ENCODE measurements around the gene HOXA5.
A peak's percentile ranks its signal among the peaks of the same experiment; 100 is the strongest.

Gene HOXA5

DNA sequence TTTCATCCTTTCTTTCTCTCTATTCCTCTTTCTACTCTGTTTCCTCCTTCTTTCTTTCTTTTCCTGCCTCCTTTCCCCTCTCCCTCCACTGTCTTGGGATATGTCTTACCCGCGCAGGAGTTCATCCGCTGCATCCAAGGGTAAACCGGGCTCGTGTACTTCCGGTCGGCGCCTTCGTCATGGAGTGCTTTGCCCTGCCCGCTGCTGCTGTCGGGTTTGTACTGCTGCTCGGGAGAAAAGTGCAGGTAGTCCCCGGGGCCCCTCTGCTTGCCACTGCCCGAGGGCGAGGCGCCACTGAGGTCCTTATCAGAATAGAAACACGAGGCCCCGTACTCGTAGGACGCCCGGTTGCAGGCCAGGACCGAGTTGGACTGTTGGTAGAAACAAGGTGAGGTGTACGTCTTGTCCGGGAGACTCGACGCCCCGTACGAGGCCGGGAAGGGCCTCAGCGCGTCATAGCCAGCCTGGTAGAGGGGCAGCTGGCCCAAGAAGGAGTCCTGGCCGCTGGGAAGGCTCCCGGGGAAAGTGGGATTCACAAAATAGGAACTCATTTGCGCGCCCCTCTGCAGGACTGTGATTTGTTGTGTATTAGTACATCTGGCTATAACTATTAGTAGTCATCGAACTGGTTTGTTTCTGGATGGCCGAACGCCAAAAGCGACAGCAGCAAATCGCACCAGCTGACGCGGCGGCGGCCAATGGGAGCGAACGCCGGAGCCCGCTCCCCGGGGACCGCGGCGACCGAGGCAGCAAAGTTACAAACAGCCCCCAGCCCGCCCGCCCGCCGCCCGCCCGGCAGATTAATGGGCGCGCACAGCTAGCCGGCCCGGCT lies 3.9 kb upstream of the HOXA5 start, which contains the start of gene HOXA6:
HOXA6 (minus strand) TSS at position 576 of the 832 bp plus-strand sequence; CDS start at position 551, 25 bp downstream.
- DNase-seq: peak; percentile 60

DNA sequence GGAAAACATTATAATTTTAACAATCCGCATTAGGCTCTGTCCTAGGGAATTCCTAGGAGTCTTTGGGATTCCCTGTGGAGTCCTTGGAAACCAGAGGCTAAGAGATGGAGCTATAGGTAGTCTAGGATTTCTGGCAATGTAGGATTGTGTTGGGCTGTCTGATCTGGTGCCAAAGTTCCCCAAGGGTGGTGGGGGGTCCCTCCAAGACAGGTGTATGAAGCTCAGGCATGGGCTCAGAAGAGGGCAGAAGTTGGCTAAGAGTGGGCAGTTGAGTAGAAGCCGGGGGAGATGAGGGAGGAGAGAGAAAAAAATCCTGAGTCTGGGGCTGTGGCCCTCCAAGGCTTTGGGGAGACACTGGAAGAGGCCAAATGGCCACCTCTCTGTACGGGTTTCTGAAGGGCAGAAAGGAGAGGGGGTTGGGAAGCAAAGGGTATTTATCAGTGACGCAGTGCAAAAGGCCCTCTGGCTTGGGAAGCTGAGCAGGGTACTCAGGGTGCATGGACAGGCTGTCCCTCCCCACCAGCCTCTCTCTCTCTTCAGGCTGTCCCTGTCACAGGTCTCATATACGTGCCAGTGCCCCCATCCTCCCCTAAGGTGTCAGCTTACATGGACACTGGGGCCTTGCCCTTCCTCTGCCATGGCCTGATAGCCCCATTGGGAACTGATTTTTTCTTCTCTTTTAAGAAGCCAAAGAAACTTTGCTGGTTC lies 3.2 kb upstream of the HOXA5 start:
- no peak for DNase-seq

DNA sequence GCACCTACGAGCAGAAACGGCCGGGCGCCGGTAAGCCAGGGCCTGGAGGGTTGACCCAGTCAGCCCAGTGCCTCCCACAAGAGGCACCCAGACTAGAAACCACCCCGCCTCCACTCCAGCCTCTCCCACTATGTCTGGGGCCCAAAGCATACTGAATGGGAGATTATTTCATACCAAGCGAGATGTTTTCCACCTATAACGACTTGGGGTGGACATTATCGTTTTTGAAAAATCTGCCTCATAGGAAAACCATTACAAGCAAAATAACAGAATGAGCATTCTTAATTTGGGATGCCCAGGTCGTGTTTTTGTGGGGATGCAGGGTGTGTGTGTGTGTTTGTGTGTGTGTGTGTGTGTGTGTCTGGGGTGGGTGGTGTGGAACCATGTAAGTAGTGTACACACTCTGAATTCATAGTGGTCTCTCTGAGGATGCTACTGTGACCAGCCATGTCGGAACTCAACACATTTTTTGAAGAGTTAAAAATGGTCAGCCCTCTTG lies 2.5 kb upstream of the HOXA5 start:
- DNase-seq: no peak

DNA sequence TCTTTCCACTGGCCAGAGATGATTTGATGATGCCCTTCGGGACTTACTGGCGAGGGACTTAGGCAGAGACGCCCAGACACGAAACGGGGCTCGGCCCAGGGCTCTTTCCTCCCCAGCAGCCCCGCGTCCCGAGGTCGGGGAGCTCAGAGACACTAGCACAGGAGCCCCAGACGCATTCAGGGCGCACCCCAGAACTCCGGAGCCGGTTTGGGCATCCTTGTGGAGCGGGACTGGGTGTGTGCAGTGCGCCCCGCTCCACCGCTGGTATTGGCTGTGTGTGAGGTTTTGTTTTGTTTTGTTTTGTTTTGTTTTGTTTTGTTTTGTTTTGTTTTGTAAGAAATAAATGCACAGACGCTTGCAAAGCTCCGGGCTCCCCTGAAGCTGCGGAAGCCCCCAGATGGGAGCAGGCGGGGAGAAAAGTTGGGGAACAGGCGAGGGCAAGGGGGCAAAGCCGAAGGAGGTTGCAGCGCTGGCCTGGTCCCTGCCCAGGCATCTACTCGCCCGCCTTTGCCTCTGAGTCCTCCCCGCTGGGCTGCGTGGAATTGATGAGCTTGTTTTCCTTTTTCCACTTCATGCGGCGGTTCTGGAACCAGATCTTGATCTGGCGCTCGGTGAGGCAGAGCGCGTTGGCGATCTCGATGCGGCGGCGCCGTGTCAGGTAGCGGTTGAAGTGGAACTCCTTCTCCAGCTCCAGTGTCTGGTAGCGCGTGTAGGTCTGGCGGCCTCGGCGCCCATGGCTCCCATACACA lies 1.9 kb upstream of the HOXA5 start:
- no peak for DNase-seq

DNA sequence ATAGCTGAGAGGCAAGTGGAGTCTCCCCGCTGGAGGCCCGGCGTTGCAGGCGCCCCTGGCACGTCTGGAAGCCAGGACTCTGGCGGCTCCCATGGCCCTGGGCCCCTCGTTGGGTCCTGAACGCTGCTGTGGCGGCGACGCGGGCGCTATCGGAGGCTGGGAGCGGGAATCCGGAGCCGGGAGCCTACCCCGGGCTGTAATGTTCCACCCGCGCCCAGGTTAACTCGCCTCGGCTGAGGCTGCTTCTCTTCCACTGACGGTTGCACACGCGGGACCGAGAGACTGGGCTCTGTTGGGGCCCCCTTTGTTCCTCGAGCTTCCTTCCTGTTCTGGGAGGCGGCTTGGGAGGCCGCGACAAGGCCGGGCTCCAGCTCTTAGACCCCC lies 1.3 kb upstream of the HOXA5 start:
- no peak for DNase-seq

DNA sequence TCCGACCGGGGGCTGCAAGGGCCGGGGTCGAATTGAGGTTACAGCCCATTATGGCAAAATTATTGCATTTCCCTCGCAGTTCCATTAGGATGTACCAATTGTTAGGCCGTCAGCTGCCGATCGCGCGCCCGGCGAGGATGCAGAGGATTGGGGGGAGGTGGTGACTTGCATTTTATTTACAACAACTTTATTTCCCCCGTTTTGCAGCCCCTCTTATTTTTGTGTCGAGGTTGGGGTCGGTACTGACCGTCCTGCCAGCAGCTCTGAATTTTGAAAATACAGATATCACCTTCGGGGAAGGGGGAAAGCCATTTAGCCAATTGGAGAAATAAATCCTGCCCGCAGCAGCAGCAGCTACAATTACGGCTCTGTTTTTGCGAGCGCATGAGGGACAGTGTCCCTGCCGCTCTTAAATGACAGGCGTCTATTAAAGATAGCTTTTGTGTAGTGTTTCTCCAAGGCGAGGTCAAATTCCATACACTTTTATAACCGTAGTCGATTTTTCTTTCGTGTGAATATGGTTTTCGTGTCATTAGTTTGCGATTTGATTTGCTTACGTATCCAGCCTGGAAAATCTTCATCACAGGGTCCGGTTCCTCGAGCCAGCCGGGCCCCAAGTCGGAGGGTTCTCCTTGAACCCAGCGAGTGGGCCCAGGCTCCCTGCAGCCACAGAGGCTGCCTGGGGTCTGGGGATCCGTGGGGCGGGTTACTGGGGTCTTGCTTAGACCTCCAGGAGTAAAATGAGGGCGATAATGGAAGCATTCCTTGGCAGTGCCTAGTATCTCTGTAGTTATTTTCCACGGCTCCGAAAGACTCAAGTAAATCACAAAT lies 684 bp upstream of the HOXA5 start:
- DNase-seq: no peak

DNA sequence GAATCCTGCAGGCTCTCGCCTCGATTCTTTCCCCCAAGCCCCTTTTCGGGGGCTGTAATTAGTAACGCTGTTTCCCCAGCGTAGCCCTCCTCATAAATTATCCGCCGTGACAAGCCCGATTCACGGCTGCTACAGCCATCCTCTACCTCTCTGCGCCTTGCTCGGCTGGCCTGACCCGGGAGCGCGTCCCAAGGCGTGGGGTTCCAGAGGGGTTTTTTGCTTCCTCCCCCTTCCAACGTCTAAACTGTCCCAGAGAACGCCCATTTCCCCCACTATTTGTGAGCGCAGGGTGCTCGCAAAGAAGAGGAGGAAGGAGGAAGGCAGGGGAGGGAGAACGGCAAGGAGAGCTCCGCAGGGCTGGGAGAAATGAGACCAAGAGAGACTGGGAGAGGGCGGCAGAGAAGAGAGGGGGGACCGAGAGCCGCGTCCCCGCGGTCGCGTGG lies 880 bp downstream of the HOXA5 start:
- DNase-seq: no peak

DNA sequence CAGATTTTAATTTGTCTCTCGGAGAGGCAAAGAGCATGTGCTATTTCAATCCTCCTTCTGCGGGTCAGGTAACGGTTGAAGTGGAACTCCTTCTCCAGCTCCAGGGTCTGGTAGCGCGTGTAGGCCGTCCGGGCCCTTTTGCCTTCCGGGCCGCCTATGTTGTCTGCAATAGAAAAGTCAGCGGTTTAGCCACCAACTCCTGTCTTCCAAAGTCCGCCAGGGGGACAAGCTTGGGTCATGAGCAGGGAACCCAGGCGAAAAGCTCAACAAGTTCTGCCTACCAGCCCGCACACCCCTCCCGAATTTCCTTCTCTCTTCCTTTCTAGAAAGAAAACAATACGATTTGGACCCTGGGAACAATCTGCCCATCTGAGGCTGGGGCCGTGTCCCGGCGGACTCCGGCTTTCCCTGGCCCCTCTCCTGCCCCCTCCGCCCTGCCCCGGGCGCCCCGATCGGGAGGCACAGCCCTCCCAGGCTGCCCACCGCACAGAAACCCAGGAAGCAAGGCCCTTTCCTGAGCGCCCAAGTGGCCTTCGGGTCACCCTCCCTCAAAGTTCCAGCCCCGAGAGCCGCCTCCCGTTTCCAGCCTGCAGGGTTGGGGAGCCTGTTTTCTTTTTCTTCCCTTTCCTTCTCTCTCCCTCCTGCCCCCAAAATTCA lies 1.4 kb downstream of the HOXA5 start:
- DNase-seq: no peak

DNA sequence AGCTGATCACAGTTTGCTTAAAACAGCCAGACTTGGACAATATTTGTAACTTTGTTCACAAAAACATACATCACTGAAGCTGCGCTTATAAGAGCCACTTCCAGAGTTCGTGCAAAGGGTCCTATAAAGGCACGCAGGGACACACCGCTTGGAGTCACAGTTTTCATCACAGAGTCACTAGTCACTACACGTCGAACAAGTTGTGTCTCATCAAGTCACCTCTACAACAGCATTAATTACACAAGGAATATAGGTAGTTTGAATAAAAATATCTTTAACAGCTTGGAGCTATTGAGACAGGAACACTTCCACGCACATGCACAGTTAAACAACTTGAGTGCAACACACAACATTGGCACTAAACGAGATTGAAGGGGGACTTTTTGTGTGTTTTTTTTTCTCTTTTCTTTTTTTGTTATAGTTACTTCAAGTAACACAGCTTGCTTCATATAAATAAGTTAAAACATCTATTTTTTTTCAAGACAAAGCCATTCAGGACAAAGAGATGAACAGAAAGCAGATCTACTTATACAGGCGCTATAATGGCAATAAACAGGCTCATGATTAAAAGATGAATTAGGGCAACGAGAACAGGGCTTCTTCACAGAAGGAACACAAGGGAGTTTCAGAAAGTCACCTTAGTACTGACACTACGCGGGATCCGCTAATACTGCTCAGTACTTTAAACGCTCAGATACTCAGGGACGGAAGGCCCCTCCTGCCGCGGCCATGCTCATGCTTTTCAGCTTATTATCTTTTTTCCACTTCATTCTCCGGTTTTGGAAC lies 2.2 kb downstream of the HOXA5 start:
- DNase-seq: no peak

DNA sequence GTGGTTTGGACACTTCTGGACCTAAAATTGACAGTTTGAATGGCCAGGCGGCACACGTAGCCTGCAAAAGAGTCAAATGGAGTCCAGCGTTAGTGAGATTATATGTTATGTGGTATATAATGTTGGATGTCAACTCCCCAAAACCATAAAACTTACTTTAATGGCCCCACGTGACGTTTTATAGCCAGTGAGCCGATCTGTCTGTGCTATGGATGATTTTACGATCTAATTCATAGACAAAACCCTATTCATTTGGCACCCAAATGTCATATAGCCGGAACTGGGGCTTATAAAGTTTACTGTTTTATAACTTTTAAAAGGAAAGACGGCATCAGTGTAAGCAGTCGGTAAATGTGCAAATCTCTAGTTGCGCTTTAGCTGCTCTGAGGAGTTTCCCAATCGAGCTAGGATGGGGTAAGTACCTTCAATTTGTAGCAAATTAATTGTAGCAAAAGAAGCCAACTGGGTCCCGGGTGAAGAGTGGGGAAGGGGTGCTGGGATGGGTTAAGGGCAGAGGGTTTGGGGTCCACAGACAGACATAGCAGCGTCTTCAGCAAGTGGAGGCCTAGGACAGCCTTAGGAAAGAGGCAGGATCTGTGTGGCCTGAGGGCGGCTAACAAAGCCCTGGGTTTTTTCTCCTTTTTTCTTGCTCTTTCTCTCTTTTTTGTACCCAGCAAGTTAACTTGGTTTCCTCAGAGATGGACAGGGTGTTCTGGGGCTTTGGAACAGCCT lies 3.2 kb downstream of the HOXA5 start:
- DNase-seq: no peak

DNA sequence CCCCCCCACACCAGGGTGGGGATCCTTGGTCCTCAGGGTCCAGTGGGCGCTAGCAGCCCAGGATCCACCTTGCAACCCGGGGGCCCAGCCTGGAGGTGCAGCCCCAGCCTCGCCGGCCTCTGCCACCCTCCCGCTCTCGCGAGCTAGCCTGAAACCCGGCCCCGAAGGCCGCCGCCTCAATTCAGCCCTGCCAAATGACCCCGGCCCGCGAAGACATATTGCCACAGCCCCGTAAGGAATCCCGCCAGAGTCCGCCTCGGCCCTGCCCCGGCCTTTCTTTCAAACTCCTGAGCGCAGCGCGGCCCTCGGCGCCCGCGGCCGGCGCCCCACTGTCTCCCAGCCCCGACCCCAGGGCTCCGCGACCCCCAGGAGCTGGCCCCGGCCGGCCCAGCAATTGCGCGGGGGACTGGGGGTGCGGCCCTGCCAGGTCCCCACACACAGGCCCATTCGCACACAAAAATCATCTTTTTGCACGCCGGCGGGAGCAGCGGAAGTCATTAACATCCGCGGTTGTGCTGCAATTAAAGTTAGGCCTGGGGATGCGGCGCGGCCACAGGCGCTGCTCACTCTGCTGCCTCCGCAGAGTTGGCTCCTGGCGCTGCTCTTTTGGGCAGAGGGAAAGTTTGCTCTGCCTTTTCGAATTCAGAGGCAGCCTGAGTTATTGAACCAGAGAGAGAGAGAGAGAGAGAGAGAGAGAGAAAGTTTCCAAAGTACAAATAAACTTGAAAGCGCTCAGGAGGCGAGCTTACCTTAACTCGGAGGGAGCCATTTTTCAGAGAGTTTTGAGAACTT lies 4.0 kb downstream of the HOXA5 start:
- no peak for DNase-seq

DNA sequence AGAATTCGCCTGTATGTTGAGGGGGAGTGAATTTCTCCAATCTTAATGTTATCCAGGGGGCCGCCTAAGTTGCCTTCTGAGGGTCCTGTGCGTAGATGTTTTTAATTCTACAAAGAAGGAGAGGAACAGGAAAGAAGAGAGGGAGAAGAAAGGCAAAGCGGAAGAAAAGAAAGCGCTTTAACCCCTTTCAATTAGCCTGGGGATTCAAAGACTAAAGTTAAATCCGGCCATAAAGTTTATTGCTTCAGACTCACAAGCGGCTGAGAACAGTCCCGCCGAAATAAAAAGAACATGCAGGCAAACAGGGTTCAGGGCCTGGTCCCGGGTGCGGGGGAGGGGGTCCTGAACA lies 4.5 kb downstream of the HOXA5 start:
- no peak for DNase-seq

DNA sequence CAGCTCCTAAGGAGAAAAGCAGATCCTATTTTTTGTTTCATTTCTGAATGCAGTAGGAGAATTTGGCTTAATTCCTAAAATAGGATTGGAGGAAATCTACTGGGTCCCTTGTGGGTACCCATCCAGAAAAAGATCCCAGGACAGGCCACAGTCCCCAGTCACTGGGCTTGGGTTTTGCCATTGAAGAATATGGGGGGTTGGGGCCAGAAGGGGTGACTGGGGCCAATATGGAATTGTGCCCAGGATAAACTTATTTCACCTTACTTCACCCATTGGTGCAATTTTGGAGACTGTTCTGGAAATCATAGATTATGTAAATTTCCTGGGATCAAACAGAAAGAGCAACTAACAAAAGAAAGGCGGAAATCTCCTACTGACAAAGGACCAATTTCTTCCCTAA lies 5.0 kb downstream of the HOXA5 start:
- DNase-seq: no peak

DNA sequence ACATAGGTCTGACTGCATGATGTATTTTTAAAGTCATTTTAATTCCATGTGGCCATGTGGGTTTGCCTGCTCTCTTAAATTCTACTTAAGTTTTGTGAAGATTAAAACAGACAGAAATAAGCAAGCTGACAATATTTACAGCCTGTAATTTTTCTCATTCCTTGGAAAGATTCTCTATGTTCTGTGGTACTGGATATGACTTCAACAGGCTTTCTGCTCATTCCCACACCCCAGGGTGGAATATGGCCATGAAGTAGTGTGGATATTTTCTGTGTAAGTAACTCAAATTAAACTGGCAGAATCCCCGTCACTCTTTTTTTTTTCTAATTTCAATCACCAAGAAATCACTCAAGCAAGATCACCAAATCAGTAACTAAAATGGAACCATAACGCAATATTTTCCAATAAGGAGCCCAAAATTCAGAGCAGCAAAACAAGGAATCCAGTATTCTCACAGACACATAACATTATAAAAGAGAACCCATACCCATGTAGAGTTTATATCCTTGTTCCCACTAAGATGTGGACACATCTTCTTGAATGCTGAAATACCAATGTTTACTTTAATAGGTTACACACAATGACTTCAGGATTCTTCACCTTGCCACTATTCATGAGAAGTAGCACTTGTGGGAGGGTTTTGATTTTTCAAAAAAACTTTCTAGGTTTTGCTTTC lies 5.7 kb downstream of the HOXA5 start:
- no peak for DNase-seq

DNA sequence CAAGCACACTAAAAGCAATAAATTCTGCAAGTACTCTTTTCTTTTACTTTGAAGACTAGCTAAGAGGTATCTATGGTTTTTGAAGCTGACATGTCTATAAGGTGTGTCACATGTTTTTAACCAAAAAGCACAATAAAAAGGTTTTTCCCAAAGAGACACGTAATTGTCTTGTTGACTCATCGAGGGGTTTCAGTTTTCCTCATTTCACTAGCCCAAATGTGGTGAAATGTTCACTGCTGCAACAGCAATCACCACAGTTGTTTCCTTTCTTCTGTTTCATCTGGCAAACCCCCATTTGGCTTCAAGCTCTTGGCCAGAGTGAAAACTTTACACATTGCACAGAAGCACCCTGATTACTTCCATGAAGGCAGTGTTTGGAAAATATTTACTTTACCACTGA lies 9.1 kb downstream of the HOXA5 start:
- peak; percentile 54 for DNase-seq

DNA sequence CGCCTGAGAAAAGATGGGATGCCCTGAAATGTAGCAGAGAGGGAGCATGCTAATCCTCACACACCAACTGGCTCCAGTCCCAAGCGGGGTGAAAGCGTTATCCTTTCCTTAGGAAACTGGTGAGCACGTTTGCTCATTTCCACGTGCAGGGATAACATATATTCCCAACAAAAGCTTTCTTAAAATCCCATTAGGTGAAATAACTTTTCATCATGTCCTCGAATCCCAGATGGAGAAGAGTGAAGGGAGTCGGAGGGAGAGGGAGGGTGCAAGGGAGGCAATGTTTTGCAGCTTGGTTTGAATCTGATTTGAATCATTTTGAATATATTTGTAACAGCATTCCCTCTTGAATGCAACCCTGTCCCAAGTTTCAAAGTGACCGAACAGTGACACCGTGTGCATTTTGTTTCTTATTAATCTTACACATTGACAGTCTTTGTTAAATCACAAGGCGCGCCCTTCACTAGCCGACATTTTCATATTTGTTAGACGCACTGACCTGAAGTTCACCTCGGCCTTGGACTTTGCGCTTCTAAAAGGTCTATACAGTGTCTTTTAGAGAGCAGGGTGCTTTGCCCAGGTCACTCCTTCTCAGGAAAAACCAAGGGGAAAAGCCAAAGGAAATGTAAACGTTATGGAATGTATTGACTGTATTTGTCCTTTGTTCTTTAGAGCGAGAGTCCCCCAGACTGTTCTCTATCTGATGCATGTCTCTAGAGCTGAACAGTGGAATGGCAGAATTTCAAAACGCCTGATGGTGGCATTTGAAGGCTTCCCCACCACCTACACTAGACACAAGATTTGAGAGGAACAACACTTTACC lies 9.9 kb downstream of the HOXA5 start:
- no peak for DNase-seq

DNA sequence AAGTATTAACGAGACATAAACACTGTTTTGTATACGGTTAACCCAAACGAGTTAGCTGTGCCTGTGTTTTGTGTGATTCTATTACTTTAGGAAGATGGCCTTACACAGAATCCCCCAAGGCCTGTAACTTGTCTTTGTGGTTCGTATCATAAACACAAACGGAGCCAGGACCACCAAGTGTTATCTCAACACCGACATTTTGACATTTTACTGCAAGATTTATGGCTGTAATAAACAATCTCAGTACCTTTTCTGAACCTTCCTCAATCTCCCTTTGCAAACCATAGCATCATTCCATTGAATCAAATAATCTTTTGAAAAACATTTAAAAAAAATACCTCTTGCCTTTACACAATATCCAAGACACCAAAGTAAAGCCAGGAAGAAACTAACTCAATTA lies 10.5 kb downstream of the HOXA5 start:
- no peak for DNase-seq

DNA sequence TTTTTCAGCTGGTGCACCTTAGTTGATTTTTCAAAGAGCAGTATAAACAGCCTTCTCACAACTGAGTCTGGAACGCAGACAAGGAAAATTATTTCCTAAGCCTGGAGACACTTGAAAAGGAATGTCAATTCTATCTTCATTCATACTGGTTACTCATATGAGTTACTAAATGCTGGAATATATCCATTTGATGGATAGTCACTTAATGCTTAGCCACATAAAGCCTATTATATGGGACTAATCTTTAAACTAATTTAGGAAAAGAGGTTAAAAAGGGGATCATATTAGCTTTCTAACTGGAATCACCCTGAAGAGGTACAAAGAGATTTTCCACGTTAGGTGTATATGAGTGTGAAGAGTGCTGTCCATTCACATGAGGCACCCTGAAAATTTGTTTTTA lies 11.3 kb downstream of the HOXA5 start:
- no peak for DNase-seq
